ENCODE data around the gene NIT2. TPM values are rescaled to one million over a fixed set of nuclear protein-coding genes. Genes with fewer than 3 reads are reported as not detected.

The NIT2 gene
- total RNA-seq, 6 donors from 2014 or later = 18.4 to 37.6 (median 26.7) TPM

DNA sequence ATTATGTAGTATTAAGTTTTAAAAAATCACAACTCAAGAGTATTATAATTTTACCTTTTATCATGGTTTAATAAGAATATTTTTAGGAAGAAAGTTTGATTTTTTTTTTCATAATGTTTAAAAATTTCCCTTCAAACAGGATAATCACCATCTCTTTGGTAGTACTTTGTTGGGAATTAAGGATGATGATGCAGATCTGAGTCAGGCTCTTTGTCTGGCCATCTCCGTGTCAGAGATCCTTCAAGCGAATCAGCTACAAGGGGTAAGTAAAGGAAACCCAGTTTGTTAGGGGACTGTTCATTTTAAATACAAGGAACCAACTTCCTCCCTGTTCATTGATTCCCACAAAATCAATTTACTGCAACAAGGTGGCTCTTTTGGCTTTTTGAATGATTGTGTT lies 36.8 kb upstream of the NIT2 start:
- DNase-seq (no peak), ATAC-seq (ENCODE audit: low FRiP score in 2 of 2) (no peak)
- no peak overlapping the region for H3K27ac ChIP-seq
- no peak for TF ChIP-seq POLR2AphosphoS5 (IDR thresholded peaks at IDR 0.05)
- TF ChIP-seq EP300 (IDR thresholded peaks at IDR 0.05) = no peak
- TF ChIP-seq, protein P1, sequence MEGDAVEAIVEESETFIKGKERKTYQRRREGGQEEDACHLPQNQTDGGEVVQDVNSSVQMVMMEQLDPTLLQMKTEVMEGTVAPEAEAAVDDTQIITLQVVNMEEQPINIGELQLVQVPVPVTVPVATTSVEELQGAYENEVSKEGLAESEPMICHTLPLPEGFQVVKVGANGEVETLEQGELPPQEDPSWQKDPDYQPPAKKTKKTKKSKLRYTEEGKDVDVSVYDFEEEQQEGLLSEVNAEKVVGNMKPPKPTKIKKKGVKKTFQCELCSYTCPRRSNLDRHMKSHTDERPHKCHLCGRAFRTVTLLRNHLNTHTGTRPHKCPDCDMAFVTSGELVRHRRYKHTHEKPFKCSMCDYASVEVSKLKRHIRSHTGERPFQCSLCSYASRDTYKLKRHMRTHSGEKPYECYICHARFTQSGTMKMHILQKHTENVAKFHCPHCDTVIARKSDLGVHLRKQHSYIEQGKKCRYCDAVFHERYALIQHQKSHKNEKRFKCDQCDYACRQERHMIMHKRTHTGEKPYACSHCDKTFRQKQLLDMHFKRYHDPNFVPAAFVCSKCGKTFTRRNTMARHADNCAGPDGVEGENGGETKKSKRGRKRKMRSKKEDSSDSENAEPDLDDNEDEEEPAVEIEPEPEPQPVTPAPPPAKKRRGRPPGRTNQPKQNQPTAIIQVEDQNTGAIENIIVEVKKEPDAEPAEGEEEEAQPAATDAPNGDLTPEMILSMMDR (IDR thresholded peaks at IDR 0.05) = no peak
- TF ChIP-seq POLR2A (IDR thresholded peaks at IDR 0.05) = no peak
- H3K9me3 ChIP-seq = no peaks in the 10 kb centered on the region
- no peak overlapping the region for H3K4me3 ChIP-seq
- 95 to 96% methylated on average over 2 of the region's 2 CpGs for WGBS, 2 donors
- peaks cover 7 to 95% (median 29%) of the 10 kb centered on the region in 4 donors for H3K36me3 ChIP-seq
- no peaks in the 10 kb centered on the region for H3K4me1 ChIP-seq
- no peaks in the 10 kb centered on the region for H3K27me3 ChIP-seq

DNA sequence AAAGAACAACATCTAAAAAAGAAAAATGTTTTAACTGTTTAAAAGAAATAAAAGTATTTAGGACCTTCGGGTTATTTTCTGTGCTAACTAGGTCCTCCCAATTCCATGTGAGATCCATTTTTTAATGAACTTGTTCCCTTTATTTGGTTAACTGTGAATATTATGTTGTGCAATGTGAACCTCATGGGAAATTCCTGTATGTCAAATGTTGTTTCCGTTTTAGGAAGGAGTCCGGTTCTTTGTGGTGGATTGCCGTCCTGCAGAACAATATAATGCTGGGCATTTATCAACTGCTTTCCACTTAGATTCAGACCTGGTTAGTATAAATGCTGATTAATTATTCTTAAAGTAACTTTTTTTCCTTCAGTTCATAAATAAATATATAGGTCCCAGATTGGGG lies 35.5 kb upstream of the NIT2 start:
- peaks cover 7 to 89% (median 25%) of the 10 kb centered on the region in 4 donors for H3K36me3 ChIP-seq
- TF ChIP-seq POLR2A (IDR thresholded peaks at IDR 0.05) (no peak), EP300 (IDR thresholded peaks at IDR 0.05) (no peak), POLR2AphosphoS5 (IDR thresholded peaks at IDR 0.05) (no peak)
- TF ChIP-seq, protein P1 (IDR thresholded peaks at IDR 0.05) = no peak

DNA sequence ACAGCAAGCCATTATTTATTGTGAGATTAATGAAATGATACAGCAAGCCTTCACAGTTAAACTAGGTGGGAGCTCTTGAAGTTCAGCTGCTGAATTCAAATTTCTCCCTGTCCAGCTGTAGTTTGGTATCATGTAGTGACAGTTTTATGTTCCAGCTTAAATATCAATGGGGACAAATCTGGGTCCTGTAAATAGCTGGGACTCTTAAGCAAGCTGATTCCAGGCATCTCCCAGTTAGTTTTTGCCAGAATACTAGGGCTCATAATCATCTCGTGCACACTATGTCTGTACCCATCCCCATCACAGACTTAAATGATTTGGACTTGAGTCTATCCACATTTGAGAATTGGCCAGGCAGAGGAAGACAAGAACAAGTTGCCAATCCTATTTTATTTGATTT lies 27.9 kb upstream of the NIT2 start:
- Histone ChIP-seq H3K27me3 (no peaks in the 10 kb centered on the region), H3K4me1 (no peaks in the 10 kb centered on the region), H3K4me3 (no peak overlapping the region), H3K36me3 (peaks cover 0 to 60% (median 19%) of the 10 kb centered on the region in 4 donors), H3K27ac (no peak overlapping the region), H3K9me3 (no peaks in the 10 kb centered on the region)
- ATAC-seq (ENCODE audit: low FRiP score in 2 of 2) (no peak), DNase-seq (no peak)
- WGBS, 2 donors = 93 to 95% methylated on average over 1 of the region's 1 CpG
- TF ChIP-seq EP300 (IDR thresholded peaks at IDR 0.05) = no peak
- TF ChIP-seq POLR2A (IDR thresholded peaks at IDR 0.05) = no peak
- TF ChIP-seq, protein P1 (IDR thresholded peaks at IDR 0.05) = no peak
- TF ChIP-seq POLR2AphosphoS5 (IDR thresholded peaks at IDR 0.05) = no peak

More for the DNA sequence above, 35.5 kb upstream of the NIT2 start:
- ATAC-seq (ENCODE audit: low FRiP score in 2 of 2) (no peak), DNase-seq (no peak)
- WGBS, 2 donors = 60 to 77% methylated on average over 4 of the region's 4 CpGs
- no peaks in the 10 kb centered on the region for H3K4me1 ChIP-seq
- H3K27ac ChIP-seq = no peak overlapping the region
- no peaks in the 10 kb centered on the region for H3K9me3 ChIP-seq
- H3K27me3 ChIP-seq = no peaks in the 10 kb centered on the region
- no peak overlapping the region for H3K4me3 ChIP-seq

DNA sequence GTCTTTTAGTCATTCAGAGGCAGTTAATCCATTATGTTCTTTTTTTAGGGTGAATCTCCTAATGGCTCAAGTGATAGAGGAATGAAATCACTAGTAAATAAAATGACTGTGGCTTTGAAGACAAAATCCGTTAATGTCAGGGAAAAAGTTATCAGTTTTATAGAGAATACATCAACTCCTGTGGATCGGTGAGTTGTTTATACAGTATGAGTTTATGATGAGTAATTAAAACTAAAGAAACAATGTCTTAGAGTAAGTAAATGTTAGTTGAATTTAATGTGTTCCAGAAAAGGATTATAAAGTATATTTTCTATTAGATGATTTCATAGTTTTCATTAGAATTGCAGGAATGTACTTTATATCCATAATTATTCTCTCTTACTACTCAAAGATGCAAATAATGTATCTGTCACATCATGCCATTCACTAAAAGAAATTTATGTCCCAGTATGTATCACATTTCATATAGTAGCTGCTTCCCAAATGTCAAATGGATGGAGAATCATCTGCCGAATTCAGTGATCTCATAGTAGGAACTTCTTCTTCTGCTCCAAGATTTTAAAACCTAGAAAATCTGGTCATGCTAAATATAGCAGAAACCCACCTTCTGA lies 24.1 kb upstream of the NIT2 start:
- Histone ChIP-seq H3K9me3 (no peaks in the 10 kb centered on the region), H3K27ac (no peak overlapping the region), H3K4me1 (no peaks in the 10 kb centered on the region), H3K4me3 (no peak overlapping the region), H3K27me3 (no peaks in the 10 kb centered on the region), H3K36me3 (peaks cover 0 to 48% (median 19%) of the 10 kb centered on the region in 4 donors)
- WGBS, 2 donors = 90 to 91% methylated on average over 3 of the region's 3 CpGs
- TF ChIP-seq EP300 (IDR thresholded peaks at IDR 0.05) = no peak
- ATAC-seq (ENCODE audit: low FRiP score in 2 of 2) (no peak), DNase-seq (no peak)

DNA sequence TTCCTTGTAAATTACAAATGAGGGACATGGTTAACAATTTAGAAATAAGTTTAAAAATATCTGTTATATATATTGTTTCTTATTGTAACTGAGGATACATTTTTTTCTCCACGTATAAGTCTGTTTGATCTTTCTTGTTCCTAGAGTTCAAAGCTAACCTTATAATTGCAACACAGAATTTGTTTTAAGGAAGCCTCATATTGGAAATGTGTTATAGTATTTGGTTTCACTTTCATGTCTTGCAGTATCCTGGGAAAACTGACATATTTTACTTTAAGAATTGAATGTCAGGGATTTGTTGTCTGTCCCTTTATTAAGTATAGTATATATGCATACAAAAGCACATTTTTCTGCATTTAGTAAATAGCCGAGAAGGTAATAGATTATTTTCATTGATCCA lies 23.5 kb upstream of the NIT2 start:
- DNase-seq = no peak
- Histone ChIP-seq H3K36me3 (peaks cover 0 to 50% (median 20%) of the 10 kb centered on the region in 4 donors), H3K4me1 (no peaks in the 10 kb centered on the region), H3K27ac (no peak overlapping the region), H3K9me3 (no peaks in the 10 kb centered on the region), H3K4me3 (no peak overlapping the region), H3K27me3 (no peaks in the 10 kb centered on the region)
- TF ChIP-seq EP300 (IDR thresholded peaks at IDR 0.05) (no peak), POLR2A (IDR thresholded peaks at IDR 0.05) (no peak), POLR2AphosphoS5 (IDR thresholded peaks at IDR 0.05) (no peak)
- TF ChIP-seq, protein P1 (IDR thresholded peaks at IDR 0.05) = no peak
- WGBS, 2 donors = 55 to 67% methylated on average over 2 of the region's 2 CpGs
- no peak for ATAC-seq (ENCODE audit: low FRiP score in 2 of 2)
